ENCODE results near the gene SPC24. TPM values are rescaled to one million over a fixed set of nuclear protein-coding genes. Genes with fewer than 3 reads are reported as not detected.

The SPC24 gene
- 1 to 10 TPM; 1.3 to 5.1 (median 4.2) TPM for total RNA-seq

GRCh38 chr19:11155373-11156120, at the start of gene SPC24:
SPC24 (minus strand) TSS chr19:11155782; CDS start chr19:11155776, 6 bp downstream.
- TF ChIP-seq CTCF (IDR thresholded peaks at IDR 0.05; ENCODE audit: low read depth), result no peak

- no peak for TF ChIP-seq CTCF (IDR thresholded peaks at IDR 0.05; ENCODE audit: low read depth)
Observed at GRCh38 chr19:11204943-11205349, 49.4 kb upstream of the SPC24 start.

- no peak for TF ChIP-seq CTCF (IDR thresholded peaks at IDR 0.05; ENCODE audit: low read depth)
Observed at GRCh38 chr19:11204076-11204602, 48.6 kb upstream of the SPC24 start.

GRCh38 chr19:11203194-11204075, 47.9 kb upstream of the SPC24 start:
- TF ChIP-seq CTCF (IDR thresholded peaks at IDR 0.05; ENCODE audit: low read depth), result no peak

GRCh38 chr19:11202488-11203193, 47.1 kb upstream of the SPC24 start:
- no peak for TF ChIP-seq CTCF (IDR thresholded peaks at IDR 0.05; ENCODE audit: low read depth)

GRCh38 chr19:11201791-11202190, 46.2 kb upstream of the SPC24 start:
- no peak for TF ChIP-seq CTCF (IDR thresholded peaks at IDR 0.05; ENCODE audit: low read depth)

Data from subcutaneous adipose tissue (tissue), 4 donors.